ENCODE data around the gene CNIH3. TPM values are rescaled to one million over a fixed set of nuclear protein-coding genes. Genes with fewer than 3 reads are reported as not detected.

The CNIH3 gene
- total RNA-seq, 1 donor from 2014 or later: 2.5 TPM

DNA sequence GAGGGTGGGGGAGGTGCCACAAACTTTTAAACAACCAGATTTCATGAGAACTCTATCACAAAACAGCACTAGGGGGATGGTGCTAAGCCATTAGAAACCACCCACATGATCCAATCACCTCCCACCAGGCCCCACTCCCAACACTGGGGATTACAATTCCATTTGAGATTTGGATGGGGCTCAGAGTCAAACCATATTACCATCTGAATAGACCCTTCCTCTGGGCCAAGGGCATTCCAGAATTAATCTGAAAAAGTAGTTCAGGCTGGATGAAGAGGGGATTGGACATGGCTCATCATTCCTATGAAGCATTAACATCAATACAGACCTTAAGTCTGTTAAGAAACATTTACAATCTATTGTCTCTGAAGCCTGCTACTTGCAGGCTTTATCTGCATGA is 163.4 kb downstream of the CNIH3 start:
- Histone ChIP-seq H3K79me2 (ENCODE audit: low read depth) (no peaks in the 10 kb centered on the region), H4K20me1 (ENCODE audit: low read depth) (no peaks in the 10 kb centered on the region), H3K9ac (no peak overlapping the region), H3F3A (ENCODE audit: low read depth) (peaks cover 15% of the 10 kb centered on the region), H2AFZ (replicated peaks) (no peak overlapping the region), H3K4me2 (no peak overlapping the region), H3K27me3 (no peaks in the 10 kb centered on the region), H3K9me3 (ENCODE audit: low read depth) (no peaks in the 10 kb centered on the region), H3K4me1 (peaks cover 12% of the 10 kb centered on the region), H3K4me3 (no peak overlapping the region), H3K36me3 (no peaks in the 10 kb centered on the region), H3K27ac (no peak overlapping the region)
- peak; percentile 3 for DNase-seq (ENCODE audit: low spot score)
- peaks cover 14% of the 10 kb centered on the region for H3K9me3 Mint-ChIP-seq
- H3K4me3 Mint-ChIP-seq: no peak overlapping the region
- H3K27ac Mint-ChIP-seq: peak overlapping the region; percentile 9
- H3K27me3 Mint-ChIP-seq (ENCODE audit: insufficient read depth, low read depth): peaks cover 7% of the 10 kb centered on the region
- H3K4me1 Mint-ChIP-seq: peaks cover 16% of the 10 kb centered on the region
- TF ChIP-seq EZH2 (IDR thresholded peaks at IDR 0.05) (no peak), EZH2phosphoT487 (IDR thresholded peaks at IDR 0.05) (no peak)
- TF ChIP-seq, protein P1, sequence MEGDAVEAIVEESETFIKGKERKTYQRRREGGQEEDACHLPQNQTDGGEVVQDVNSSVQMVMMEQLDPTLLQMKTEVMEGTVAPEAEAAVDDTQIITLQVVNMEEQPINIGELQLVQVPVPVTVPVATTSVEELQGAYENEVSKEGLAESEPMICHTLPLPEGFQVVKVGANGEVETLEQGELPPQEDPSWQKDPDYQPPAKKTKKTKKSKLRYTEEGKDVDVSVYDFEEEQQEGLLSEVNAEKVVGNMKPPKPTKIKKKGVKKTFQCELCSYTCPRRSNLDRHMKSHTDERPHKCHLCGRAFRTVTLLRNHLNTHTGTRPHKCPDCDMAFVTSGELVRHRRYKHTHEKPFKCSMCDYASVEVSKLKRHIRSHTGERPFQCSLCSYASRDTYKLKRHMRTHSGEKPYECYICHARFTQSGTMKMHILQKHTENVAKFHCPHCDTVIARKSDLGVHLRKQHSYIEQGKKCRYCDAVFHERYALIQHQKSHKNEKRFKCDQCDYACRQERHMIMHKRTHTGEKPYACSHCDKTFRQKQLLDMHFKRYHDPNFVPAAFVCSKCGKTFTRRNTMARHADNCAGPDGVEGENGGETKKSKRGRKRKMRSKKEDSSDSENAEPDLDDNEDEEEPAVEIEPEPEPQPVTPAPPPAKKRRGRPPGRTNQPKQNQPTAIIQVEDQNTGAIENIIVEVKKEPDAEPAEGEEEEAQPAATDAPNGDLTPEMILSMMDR (IDR thresholded peaks at IDR 0.05): no peak
- no peaks in the 10 kb centered on the region for H3K36me3 Mint-ChIP-seq

DNA sequence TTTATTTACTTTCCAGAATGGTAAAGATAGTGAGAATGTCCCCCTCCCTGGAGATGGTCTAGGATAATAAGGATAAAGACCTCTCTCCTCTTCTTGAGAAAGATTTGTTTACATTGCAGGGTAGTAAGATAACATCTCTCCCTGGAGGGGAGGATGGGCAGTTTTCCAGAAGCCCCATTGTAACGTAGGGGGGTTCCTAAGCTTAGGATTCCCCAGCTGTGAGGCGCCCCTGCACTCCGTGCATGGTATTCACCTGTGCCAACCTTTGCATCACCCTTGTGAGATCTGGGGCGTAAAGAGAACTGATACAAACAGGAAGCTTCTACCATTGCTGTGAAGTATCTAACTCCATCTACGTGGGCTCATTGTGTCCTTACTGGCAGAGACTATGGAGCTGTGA is 164.6 kb downstream of the CNIH3 start:
- no peaks in the 10 kb centered on the region for H4K20me1 ChIP-seq (ENCODE audit: low read depth)
- no peak overlapping the region for H3K4me2 ChIP-seq
- H3K9ac ChIP-seq: no peak overlapping the region
- Mint-ChIP-seq H3K9me3 (peaks cover 14% of the 10 kb centered on the region), H3K27me3 (ENCODE audit: insufficient read depth, low read depth) (peaks cover 7% of the 10 kb centered on the region), H3K4me3 (no peak overlapping the region), H3K4me1 (peaks cover 16% of the 10 kb centered on the region), H3K27ac (no peak overlapping the region), H3K36me3 (no peaks in the 10 kb centered on the region)
- TF ChIP-seq, protein P1 (IDR thresholded peaks at IDR 0.05): no peak
- TF ChIP-seq EZH2phosphoT487 (IDR thresholded peaks at IDR 0.05) (no peak), EZH2 (IDR thresholded peaks at IDR 0.05) (no peak)
- H3K4me1 ChIP-seq: peaks cover 12% of the 10 kb centered on the region
- no peak overlapping the region for H3K4me3 ChIP-seq
- no peak overlapping the region for H3K27ac ChIP-seq
- H3K9me3 ChIP-seq (ENCODE audit: low read depth): no peaks in the 10 kb centered on the region
- no peaks in the 10 kb centered on the region for H3K36me3 ChIP-seq
- peak overlapping the region; percentile 24 for H2AFZ ChIP-seq (replicated peaks)
- H3K27me3 ChIP-seq: no peaks in the 10 kb centered on the region
- H3K79me2 ChIP-seq (ENCODE audit: low read depth): no peaks in the 10 kb centered on the region
- peaks cover 15% of the 10 kb centered on the region for H3F3A ChIP-seq (ENCODE audit: low read depth)
- DNase-seq (ENCODE audit: low spot score): no peak

DNA sequence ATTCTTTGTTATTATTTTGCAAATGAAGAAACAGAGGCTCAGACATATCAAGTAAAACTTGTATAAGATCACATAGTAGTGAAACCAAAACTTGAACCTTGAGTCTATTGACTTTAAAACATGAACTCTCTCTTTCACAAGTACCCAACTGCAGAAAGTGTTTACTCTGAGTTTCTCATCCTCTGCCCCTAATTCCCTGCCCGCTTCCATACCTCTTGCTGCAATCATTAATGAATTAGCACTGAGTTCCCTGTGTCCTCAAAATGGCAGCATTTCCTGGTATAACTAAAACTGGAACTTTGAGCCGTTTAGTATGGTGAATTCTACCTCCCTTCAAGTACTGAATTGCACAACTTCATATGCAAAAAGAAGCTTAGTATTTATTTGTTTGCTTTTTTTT is 165.7 kb downstream of the CNIH3 start:
- Histone ChIP-seq H2AFZ (replicated peaks) (no peak overlapping the region), H3K36me3 (no peaks in the 10 kb centered on the region), H3K4me2 (no peak overlapping the region), H3K9me3 (ENCODE audit: low read depth) (no peaks in the 10 kb centered on the region), H3K9ac (no peak overlapping the region), H3K79me2 (ENCODE audit: low read depth) (no peaks in the 10 kb centered on the region), H3K27ac (no peak overlapping the region), H4K20me1 (ENCODE audit: low read depth) (no peaks in the 10 kb centered on the region), H3K4me1 (peaks cover 12% of the 10 kb centered on the region), H3F3A (ENCODE audit: low read depth) (peaks cover 15% of the 10 kb centered on the region), H3K27me3 (no peaks in the 10 kb centered on the region), H3K4me3 (no peak overlapping the region)
- Mint-ChIP-seq H3K4me1 (peaks cover 16% of the 10 kb centered on the region), H3K27me3 (ENCODE audit: insufficient read depth, low read depth) (peaks cover 7% of the 10 kb centered on the region), H3K4me3 (no peak overlapping the region), H3K9me3 (peaks cover 14% of the 10 kb centered on the region), H3K27ac (no peak overlapping the region), H3K36me3 (no peaks in the 10 kb centered on the region)
- no peak for TF ChIP-seq EZH2phosphoT487 (IDR thresholded peaks at IDR 0.05)
- TF ChIP-seq, protein P1 (IDR thresholded peaks at IDR 0.05): no peak
- TF ChIP-seq EZH2 (IDR thresholded peaks at IDR 0.05): no peak
- no peak for DNase-seq (ENCODE audit: low spot score)
